WI38 (cell line): ENCODE results near the gene SRD5A1.
"Not testable (repeated sequence)": the region's sequence is repeated elsewhere in the genome, so short reads cannot be mapped to it uniquely, and the experiment has no call there.

Source experiments
- H3K4me3 ChIP-seq: 2 replicates; pipeline ENCODE4 v1.5.1; 2011; ENCODE audit warnings: low read depth, mild to moderate bottlenecking, control low read depth, low read length
- TF ChIP-seq, protein P1 (sequence below): IDR thresholded peaks from 2 replicates; pipeline ENCODE4 v1.5.1; 2012; ENCODE audit warnings: low read depth, mild to moderate bottlenecking, control low read depth, low read length

The SRD5A1 gene

GRCh38 chr5:6659941-6660684 lies 26.9 kb downstream of the SRD5A1 start:
- H3K4me3 ChIP-seq = no peak overlapping the region
- TF ChIP-seq, protein P1, sequence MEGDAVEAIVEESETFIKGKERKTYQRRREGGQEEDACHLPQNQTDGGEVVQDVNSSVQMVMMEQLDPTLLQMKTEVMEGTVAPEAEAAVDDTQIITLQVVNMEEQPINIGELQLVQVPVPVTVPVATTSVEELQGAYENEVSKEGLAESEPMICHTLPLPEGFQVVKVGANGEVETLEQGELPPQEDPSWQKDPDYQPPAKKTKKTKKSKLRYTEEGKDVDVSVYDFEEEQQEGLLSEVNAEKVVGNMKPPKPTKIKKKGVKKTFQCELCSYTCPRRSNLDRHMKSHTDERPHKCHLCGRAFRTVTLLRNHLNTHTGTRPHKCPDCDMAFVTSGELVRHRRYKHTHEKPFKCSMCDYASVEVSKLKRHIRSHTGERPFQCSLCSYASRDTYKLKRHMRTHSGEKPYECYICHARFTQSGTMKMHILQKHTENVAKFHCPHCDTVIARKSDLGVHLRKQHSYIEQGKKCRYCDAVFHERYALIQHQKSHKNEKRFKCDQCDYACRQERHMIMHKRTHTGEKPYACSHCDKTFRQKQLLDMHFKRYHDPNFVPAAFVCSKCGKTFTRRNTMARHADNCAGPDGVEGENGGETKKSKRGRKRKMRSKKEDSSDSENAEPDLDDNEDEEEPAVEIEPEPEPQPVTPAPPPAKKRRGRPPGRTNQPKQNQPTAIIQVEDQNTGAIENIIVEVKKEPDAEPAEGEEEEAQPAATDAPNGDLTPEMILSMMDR = no peak

- TF ChIP-seq, protein P1 = no peak
- H3K4me3 ChIP-seq = no peak overlapping the region
Measured at GRCh38 chr5:6660688-6661087, 27.4 kb downstream of the SRD5A1 start.

GRCh38 chr5:6666762-6667161 lies 33.5 kb downstream of the SRD5A1 start:
- TF ChIP-seq, protein P1 = no peak
- H3K4me3 ChIP-seq = no peak overlapping the region

DNA sequence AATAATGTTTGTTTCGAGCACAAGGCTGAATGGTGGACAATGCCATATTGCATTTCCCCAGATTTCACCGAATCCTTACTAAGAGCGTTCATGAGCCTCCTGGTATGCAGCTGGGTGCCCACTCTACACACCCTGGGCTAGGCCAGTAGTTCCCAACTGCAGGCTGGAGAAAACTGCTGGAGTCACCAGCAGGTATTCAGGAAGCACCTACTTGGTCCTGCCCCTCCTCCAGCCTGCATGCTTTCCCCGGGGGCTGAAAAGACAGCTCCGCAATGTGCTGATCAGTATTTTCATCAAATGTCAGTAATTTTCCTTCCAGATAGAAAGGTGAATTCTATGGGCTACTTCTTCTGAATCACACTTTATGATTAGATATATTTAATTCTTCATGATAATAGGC lies 34.4 kb downstream of the SRD5A1 start:
- no peak overlapping the region for H3K4me3 ChIP-seq
- TF ChIP-seq, protein P1 = no peak

DNA sequence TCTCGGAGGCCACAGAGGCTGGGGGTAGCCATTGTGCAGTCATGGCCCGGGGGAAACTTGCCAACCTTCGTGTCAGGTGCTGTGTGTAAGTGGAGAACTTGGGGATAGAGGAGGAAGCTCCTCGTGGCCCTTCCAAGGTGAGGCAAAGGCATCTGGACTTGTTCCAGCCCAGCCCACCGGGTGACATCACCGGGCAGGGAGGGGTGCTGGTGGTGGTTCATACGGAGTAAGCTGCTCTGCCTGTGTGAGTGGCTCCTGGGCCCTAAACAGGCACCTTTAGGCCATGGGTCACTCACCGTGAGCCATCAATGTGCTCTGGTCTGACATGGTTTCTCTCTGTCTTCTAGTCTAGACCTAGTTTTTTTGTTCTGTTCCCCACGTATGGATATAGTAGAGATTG lies 35.5 kb downstream of the SRD5A1 start:
- not testable (repeated sequence) for H3K4me3 ChIP-seq

GRCh38 chr5:6673031-6673430 lies 39.8 kb downstream of the SRD5A1 start:
- TF ChIP-seq, protein P1 = no peak
- H3K4me3 ChIP-seq = no peak overlapping the region

DNA sequence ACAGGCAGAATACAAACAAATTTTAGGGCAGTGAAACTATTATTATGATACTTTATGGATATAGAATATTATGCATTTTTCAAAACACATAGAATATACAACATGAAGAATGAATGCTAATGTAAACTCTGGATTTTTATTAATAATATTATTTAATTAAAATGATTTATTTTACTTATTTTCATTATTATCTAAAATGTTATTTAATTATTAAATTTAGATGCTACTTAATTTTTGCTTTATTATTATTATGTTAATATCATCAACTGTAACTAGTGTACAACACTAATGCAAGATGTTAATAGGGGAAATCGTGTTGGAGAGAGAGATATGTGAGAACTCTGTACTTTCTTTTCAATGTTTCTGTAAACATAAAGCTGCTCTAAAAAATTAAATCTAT lies 40.7 kb downstream of the SRD5A1 start:
- TF ChIP-seq, protein P1 = no peak

DNA sequence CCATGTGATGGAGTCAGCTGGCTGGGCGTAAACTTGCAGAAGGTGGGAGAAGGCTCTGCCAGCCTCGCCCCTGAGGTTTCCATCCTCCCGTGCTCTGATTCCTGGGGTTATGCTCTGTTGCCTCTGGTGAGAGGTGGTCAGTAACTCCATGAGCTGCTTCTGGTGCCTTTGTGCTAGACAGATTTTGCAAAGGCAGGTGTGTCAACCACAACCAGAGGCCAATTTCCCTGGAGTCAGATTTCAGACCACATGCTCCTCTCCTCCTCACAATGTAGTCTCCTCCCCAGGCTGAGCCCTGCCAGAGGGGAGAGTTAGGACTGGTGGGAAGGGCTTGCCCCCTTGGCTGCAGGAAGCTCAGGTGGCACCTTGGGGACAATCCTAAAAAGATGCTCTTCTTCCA lies 41.2 kb downstream of the SRD5A1 start:
- TF ChIP-seq, protein P1 = no peak
- H3K4me3 ChIP-seq = no peak overlapping the region

More for the DNA sequence above, 40.7 kb downstream of the SRD5A1 start:
- H3K4me3 ChIP-seq = no peak overlapping the region
